ENCODE results near the gene FAM72A.
A peak's percentile ranks its signal among the peaks of the same experiment; 100 is the strongest.
"Not testable (repeated sequence)": the region's sequence is repeated elsewhere in the genome, so short reads cannot be mapped to it uniquely, and the experiment has no call there.

The FAM72A gene

GRCh38 chr1:206202789-206203363 lies at the start of gene FAM72A:
TSS of gene FAM72A (minus strand) at chr1:206202839. CDS start at chr1:206202025, 814 bp downstream.
- DNase-seq = peak; percentile 99

DNA sequence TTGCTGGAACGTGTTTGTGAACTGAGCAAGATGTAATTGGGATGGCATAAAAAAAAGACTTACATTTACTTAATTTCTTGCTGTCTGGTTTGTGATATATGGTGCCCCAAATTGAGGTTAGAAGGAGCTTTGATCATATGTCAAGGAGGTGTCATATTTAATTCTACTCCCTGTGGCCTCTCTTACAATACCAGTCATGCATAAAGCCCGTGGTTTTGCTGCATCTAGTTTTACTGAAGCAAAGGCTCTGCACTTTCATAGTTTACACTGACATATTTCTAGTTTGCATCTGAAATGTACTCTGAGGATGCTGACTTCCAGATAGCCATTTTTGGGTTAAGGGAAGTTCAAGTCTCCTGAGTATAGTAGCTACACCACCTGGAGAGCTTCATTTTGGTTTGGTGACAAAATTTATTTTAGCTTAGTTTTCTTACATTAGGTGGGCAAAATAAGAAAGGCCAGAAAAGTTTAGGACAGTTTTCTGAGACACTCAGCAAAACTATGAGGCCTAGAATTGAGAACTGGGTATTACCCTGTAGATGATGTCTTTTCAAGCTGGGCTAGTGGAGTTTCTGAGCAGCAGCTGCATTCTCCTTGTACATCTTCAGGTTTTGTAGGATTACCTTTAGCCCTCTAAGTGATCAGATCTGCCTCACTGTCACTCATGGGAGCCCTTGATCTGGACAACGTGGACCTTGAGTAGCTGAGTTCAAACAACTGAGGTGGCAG lies 48.5 kb upstream of the FAM72A start:
- not testable (repeated sequence) for DNase-seq

DNA sequence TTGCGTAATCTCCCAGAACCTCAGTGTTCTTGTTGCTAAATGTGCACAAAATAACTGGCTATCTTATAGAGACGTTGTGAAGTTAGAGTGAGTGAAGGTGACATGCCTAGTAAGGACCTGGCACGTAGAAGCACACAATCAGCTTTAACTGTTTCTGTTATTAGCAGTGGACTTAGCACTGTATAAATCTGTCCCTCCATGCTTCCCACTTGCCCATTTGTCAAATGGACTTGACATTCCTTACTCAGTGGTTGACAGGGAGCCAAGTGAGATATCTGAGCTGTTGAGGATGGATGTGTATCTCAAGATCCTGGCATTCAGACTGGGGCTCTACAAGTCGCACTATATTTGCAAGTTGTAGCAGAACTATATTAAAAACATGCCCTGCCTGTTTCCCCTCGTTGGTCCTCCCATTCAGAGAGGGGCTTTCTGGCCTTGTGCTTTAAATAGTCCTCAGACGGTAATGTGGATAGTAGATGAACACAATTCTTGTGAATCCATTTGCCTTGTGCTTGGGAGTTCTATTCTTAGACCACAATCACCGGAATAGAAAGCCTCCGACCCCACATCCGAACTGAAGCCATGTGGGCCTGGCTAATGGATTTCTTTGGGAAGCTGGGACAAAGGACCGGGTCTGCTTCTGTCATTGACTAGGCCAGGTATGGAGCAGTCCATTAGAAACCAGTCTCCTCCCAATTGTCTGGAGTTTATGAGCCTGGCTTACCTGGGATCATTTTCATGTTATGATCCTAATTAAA lies 43.7 kb upstream of the FAM72A start:
- DNase-seq = not testable (repeated sequence)

DNA sequence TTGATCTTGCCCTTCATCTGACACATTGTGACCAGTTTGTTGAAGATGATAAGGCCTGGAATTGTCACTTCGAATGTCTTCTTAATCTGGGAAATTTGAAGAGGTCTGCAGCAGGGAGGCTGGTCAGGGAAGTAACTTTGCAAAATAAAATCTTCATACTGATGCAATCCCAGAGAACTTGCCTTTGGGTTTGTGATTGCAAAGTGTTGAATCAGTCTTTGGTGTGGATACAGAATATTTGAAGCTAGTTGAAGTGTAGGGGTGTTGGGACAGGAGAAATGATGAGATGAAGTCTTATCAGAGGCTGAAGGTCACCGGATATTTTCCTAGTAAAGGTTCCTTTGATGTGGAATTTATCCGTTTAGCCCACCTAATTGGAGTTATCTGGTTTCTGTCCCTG lies 42.8 kb upstream of the FAM72A start:
- not testable (repeated sequence) for DNase-seq

DNA sequence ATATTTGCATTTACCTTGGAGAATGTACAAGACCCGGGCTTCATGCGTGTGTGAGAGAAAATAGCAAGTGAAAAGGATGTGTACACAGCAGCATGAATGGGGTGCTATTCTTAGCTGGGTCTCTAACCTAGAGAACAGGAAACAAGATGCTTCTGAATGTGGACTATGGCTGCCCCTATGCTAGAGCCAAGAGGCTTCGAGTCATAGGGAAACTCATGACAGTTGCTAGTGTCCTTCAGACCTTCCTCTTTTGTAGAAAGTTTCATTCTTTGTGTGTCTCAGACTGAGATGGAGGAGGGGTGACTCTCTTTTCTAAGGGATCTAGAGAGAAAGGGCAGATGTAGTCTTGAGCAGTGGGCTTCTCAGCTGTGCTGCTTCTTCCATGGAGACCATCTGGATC lies 40.7 kb upstream of the FAM72A start:
- not testable (repeated sequence) for DNase-seq

GRCh38 chr1:206240288-206240687 lies 37.6 kb upstream of the FAM72A start:
- not testable (repeated sequence) for DNase-seq

GRCh38 chr1:206235190-206235589 lies 32.6 kb upstream of the FAM72A start:
- DNase-seq = not testable (repeated sequence)

DNA sequence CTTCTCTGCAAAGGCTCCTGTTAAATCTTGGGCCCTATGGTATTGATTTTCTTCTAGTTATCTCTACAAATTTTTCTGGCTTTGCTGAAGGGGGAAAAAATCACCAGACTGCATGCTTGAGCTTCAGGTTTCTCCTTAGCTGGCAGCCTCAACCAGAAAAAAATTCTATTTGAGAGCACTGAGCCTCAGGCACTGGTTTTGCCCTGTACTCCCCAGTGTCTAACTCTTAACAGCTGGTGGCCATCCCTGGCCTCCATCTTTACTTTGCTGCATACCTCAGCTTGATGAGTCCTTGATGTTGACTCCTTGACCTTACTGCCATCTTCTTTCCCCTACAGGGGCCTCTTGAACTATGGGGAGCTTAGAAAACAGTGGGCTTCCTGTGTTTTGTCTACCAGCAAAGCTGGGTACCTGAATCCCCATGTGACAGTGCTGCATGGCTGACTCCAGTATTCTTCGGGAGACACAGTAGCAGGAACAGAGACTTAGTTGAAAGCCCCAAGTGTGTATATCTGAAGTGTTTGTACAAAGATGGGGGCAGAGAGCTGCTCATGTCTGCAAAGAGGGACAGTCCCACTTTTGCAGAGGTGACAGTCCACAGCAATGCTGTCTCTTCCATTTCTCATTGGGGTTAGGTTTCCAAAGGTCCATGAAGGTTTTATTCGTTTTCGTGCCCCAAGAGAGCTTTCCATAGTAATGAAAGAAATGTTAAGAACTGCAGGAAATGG lies 31.7 kb upstream of the FAM72A start:
- not testable (repeated sequence) for DNase-seq

- DNase-seq = not testable (repeated sequence)
Observed at GRCh38 chr1:206232970-206233645, 30.5 kb upstream of the FAM72A start.

DNA sequence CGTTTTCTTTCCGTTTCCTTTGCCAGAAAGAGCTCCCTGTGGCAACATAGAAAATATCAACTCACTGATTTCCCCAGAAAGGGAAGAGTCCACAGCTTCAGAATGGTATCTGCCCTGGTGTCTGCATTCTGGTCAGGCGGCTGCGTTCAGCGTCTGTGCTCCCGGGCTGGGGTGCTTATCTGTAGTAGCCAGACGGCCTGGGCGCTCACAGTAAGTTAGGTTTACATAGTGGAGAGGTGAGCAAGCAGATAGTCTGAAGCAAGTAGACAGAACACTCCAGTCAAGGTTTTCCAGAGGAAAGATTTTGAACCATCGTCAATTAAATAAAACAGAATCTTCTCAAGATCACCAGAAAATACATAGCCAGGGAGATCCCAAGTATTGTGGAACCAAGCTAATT lies 29.4 kb upstream of the FAM72A start:
- DNase-seq = not testable (repeated sequence)

DNA sequence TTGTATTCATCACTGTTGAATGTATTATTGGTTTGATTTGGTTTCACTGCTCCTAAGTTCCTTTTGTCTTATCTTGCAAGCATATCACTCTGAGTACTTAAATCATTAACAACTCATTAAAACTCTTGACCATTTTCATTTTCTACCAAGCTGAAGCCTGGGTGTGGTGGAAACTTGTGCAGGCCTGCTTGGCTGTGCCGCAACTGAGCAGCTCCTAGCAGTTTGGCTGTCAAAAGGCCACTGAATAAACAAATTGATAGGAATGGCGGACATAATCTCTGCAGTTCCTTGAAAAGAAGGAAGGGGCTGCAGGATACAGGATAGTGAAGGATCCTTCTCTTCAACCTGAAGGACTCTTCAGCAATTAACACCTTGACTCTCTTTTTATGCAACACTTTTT lies 26.6 kb upstream of the FAM72A start:
- not testable (repeated sequence) for DNase-seq

- DNase-seq = not testable (repeated sequence)
Observed at GRCh38 chr1:206226886-206227285, 24.2 kb upstream of the FAM72A start.

GRCh38 chr1:206225386-206225785 lies 22.7 kb upstream of the FAM72A start:
- not testable (repeated sequence) for DNase-seq

- DNase-seq = not testable (repeated sequence)
Observed at GRCh38 chr1:206224190-206224776, 21.6 kb upstream of the FAM72A start.

- DNase-seq = not testable (repeated sequence)
Observed at GRCh38 chr1:206221585-206221984, 18.9 kb upstream of the FAM72A start.

DNA sequence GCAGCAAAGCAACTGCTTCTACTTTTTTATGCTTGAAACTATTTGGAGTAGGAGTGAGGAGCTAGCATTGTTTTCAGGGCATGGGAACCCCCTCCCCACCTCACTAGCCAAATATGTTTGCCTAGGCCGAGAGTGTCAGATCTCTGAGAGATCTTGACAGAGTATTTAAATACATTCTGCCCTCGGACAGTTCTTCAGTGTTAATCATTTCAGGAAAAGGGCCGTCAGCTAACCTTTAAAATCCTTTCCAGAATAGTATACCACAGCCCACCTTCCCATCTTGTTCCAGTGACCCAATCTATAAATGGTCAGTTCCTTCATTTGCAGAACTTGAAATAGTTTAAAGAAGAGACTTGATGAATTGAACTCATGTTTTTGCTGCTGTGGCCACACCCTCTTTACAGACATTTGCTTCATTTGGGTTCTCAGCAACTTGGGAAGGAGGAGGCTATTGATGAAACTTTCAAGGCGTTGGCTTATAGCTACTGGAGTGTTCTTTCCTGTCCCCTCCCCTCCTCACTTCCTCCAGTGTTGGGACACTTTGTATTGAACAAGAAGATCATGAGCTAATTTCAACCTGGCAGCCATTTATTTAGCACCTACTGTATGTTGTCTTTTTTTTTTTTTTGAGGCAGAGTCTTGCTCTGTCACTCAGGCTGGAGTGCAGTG lies 17.8 kb upstream of the FAM72A start:
- not testable (repeated sequence) for DNase-seq

DNA sequence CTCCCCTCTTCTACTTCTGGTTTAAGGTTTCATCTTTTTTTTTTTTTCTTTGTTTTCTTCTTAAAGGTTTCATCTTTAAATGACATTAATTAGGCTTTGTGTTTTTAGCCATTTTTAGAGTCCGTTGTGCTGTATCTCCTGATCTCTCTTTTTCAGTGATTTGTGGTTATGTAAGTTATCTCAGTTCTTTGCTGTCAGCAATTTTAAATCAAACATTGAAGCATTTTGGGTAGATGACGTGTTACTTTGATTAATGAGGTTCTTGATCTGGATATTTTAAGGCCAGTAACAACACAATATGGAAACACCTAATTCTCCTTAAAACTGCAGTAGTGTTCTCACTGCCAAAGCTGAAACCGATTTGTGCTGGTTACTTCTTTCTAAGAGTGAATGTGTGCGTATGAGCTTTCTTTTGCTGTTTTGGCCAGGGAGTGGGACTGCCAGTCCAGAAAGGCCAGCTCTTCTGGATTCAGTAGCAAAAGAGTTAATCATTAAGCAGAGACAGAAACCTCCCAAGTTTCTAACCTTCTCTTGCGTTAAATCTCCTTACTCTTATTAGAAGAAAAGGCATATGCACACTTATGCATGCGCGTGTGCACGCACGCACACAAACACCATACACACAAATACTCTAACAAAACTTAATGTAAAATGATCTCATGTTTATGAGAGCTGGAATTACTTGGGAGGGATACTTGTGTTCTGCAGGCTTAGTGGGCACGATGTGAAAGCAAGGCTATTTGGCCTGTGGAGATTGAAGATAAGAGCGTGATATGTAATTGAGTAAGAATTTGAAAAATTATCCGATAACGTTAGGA lies 17.1 kb upstream of the FAM72A start:
- not testable (repeated sequence) for DNase-seq

DNA sequence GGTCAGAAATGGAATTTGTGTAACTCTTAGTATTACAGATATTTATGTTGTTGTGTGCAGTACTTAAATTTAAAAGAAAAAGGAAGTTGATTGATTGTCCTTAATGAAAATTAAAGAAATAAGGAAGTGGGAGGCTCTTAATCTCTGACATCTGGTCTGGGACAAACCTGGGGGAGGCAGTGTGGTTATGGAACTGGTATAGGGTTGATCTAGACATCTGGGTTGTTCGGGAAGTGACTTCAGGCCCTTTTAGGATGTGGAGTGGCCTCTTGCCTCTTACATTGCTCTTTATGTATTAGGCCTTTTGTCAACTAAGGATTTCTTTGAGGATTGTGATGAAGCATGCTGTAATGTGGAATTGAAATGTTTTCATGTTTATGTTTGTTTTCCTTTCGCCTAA lies 16.1 kb upstream of the FAM72A start:
- DNase-seq = not testable (repeated sequence)

- not testable (repeated sequence) for DNase-seq
Observed at GRCh38 chr1:206218285-206218684, 15.6 kb upstream of the FAM72A start.

DNA sequence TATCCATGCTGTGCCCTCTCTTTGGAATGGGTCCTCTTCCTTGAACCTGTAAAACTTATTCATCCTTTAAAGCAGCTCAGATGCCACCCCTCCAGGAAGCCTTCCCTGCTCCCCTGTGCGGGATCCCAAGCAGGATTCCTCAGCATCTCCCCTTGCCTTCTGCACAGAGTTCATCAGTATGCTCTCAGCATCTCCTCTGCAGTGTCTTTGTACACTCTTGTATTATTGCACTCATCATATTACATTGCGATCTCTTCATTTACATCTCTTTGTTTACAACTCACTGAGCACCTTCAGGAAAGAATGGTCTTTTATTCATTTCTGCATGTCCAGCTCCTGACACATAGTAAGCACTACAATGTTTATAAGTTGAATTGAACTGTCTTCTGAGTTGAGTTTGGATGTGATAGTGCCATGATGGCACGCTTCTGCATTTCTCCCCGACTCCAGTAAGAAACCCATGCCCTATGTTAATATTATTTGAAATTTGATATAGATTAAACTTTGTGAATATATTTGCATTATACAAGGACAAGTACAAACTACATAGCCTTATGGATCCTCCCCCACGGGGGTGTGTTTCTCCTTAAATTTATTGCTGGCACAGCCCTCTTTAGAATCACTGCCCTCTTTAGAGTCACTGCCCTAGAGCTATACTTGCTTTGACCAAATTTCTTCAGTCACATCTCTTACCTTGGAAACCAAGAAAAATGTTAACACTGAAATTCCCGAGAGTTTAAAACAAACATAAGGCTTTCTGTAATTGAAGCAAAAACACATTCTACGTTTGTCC lies 13.2 kb upstream of the FAM72A start:
- DNase-seq = not testable (repeated sequence)

All from COR-L47 (cell line).